DMS 273 (cell line): ENCODE data around the gene PAEP.
"Not testable (repeated sequence)": the region's sequence is repeated elsewhere in the genome, so short reads cannot be mapped to it uniquely, and the experiment has no call there.

Experiments
- DNase-seq: peaks from one replicate; lab custom pipeline; 2025; ENCODE audit not compliant: unreplicated experiment; lab: John Stamatoyannopoulos, UW

The PAEP gene

DNA sequence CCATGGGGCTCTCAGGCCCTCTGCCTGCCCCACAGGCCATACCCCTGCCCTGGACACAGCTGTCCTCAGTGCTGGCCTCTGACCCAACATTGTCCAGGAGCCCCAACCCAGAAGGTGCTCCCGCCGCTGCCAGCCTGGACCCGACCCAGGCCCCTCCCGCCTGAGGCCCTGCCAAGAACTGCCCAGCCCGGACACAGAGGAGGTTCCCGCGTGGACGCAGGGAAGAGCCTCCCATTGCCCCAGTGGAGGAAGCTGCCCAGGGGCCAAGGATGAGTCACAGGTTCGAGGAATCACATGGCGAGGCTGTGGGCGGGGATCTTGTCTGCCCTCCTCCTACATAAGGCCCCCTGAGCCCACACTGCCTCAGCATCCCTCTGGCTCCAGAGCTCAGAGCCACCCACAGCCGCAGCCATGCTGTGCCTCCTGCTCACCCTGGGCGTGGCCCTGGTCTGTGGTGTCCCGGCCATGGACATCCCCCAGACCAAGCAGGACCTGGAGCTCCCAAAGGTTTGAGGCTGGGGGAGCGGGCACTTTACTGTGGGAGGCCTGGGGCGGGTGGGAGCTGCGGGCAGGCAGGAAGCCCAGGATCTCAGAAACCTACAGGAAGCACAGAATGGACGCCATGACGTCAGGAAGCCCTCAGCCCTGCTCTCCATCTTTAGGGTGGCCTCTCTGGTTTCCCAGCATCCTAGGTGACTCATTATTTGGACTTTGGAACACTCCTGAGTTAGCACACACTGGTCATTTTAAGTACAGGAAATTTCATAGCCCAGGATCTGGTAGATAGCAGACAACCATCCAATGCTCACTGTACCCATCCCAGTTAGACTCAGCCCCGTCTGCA is at the start of gene PAEP:
TSS of gene PAEP (plus strand) at position 366 of the 844 bp plus-strand sequence.
- DNase-seq, result no peak

DNA sequence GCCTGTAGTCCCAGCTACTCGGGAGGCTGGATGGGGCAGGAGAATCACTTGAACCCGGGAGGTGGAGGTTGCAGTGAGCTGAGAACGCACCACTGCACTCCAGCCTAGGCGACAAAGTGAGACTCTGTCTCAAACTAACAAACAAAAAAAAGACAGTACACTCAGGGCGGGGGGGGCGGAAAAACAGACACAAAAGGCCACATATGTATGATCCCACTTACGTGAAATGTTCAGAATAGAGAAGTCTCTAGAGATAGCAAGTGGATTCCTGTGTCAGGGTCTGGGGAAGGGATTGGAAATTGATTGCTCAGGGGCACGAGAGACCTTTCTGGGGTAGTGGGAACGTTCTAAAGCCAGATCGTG is 49.3 kb upstream of the PAEP start:
- DNase-seq, result no peak

DNA sequence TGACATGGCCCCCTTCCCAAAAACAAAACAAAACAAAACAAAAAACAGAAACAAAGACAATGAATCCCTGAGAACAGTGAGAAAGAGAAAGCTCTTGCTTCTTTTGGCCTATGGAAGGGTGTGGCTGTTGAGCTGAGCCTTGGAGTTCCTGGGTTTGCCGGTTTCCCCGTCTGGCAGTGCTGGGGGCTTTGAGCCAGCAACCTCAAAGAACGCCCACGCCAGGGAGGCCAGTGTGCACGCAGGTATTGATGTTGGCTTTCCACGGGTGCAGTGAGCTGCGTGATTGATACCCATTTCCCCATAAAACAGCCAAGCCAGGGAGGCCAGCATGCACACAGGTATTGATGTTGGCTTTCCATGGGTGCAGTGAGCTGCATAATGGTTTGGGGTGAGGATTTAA is 48.7 kb upstream of the PAEP start:
- no peak for DNase-seq

DNA sequence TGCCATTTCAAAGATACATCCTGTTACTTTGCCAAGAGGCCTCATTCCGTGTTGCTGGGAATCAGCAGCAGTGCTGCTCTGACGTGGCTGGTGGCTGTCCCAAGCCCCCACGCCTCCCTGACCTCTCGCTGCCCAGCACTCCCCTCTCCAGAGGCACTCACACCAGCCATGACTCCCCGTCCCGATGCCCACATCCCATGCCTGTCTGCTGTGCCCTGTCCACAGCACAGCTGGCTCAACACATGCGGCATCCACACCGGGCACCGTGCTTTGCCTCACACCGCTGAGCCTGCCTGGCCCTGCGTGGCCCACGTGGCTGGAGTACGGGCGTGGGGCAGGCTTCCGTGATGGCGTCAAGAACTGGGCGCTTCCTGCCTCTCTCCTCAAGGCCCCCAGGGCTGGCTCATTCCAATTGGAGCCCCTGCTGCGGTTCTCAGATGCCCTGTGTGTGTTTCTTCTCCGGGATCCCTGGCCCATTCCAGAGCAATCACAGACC is 48.2 kb upstream of the PAEP start:
- no peak for DNase-seq

DNA sequence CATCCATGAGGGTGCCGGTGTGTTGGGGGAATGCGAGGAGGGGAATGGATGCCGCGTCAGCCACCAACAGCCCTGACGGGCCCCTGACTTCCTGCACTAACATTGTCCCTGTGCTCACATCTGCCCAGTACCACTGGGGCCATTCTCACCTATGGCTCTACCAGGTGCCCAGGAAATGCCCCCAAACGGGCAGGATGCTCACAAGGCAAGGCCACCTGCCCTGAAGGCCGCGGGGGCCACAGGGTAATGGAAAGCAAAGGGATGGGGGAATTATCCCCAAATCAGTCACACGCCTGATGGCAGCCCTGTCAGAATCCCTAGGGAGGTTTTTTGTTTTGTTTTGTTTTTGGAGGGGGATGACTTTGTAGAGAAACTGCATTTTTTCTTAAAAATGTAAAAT is 47.6 kb upstream of the PAEP start:
- not testable (repeated sequence) for DNase-seq

DNA sequence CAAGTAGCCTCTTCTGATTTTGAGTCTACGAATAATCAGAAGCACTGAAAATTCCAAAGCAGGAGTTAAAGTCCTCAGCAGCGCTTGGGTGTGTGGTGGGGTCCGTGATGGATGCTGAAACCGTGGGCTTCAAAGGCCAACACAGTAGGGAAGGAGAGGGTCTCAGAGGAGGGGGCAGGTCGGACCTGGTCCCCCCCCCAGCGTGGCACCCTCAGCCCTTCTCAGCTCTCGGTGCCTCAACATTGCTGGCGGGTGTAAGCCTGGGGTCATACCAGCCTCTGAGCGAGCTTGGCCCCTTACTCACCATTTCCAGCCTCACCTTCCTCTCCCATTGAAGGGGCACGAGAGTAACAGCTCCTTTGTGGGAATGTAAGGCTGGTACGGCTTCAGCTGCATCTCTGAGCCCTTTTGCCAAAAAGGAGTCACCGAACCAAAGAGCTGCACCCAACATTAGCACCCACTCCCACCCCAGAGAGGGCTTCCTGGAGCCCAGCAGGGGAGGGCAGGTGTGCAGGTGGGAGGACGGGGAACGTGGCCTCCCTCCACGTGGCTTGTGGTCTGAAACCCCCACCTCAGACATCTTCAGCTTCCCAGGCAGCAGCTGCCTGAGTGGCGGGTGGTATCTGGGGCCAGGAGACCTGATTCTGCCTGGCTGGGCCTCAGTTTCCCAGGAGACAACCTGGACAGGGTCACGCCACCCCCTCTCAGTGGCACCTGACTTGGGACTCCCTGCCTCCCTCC is 47.0 kb upstream of the PAEP start:
- DNase-seq, result no peak

DNA sequence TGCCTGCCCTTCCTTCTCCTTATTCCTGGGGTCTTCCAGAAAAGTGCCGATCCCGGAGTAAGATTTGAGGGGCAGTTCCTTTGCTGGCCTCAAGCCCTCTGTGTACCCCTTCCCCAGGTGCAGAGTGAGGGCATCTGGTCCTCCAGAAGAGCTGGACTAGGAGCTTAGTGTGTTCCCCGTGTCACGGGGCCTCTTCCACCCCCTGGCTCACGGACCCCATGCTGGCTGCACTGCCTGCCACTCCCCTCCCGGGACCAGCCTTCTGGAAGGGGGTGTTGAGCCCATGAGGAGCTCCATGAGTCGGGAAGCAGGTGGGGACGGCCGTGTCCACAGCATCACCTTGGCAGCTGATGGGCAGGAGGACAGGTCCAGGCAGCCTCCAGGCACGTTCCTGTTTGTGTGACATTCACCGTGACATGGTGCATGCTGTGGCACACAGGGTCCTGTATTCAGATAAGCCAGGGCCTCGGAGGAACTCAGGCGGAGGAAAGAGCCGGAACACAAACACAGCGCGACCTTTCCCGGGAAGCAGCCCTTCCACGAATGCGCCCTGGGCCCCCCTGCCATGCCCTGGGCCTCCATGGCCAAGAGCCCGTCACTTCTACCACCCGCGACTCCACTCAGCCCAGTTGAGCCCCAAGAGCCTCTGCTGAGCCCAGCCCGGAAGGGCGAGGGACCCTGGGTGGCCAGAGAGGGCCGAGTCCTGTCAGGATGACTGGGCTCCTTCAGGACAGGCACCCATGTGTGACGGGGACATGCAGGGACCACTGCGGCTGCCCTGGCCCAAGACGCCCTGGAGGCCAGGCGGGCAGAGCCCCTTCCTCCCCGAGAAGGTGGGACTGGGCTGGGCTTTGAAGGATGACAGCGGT is 46.2 kb upstream of the PAEP start:
- no peak for DNase-seq

DNA sequence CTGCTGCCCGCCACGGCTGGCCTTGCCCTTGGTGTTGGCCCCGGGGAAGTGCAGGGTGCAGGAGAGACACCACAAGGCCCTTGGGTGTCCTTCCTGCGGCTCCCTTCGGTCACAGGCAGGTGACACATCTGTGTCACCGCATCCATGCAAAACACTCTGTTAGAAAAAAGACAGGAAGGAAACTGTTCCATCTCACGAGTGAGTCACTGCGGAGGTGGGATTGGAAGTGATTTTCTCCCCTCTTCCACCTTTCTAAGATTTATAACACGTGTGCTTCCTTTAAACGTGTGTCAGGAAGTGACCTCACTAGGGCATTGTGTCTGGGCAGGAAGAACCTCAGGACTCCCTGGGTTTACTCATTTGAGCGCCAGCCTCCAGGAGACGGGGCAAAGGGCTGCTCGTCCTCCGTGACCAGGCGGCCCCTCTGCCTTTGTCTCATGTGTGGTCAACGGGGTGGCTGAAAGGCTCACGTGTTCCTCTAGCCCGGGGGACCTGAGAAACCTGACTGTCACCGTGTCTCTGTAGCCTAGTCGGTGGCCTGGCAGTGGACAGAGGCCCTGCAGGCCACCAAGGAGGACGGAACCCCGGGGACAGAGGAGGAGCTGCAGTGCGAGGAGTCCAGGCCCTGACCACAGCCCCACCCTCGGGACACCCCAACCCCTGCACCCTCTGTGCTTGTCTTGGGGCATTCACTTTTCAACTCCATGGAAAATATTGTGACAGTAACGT is 45.3 kb upstream of the PAEP start:
- no peak for DNase-seq

DNA sequence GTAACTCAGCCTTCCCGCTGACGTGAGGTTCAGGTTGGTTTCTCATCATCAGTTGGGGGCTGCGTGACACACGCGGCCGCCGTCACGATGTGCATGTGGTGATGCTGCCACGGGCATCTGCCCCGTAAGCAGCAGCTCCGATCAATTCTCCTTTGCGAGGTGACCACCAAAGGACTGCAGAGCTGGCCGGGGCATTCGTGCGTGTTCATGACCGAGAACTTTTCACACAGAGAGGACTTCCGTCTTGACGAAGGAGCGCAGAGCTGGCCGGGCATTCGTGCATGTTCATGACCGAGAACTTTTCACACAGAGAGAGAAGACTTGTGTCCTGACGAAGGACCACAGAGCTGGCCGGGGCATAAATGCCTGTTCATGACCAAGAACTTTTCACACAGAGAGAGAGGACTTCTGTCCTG is 44.1 kb upstream of the PAEP start:
- DNase-seq, result no peak

DNA sequence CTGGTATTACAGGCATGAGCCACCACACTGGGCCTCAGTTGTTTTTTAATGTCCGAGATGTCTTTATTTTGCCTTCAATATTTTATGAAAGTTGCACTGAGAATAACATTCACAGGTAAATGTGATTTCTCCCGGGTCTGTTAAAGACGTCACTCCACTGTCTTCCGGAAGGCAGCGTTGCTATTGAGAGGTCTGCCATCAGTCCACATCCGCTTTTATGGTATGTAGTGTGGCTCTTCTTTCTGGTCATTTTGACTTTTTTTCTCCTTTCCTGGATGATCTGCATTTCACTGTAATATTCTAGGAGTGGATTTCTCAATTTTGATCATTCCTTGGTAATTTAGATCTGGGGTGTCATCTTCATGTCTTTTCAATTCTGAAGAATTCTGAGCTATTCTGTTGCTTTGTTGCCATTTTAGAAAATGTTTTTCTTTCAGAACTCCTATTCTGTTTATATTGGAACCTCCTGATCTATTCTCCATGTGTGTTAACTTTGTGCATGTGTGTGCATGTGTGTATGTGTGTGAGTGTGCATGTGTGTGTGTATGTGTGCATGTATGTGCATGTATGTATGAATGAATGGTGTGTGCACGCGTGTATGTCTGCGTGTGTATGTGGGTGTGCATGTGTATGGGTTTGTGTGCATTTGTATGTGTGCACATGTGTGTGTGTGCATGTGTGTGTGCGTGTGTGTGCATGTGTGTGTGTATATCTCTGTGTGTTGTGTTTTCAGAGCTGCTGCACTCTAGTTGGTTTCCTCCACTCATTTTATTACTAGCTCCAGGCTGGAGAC is 42.2 kb upstream of the PAEP start:
- no peak for DNase-seq

DNA sequence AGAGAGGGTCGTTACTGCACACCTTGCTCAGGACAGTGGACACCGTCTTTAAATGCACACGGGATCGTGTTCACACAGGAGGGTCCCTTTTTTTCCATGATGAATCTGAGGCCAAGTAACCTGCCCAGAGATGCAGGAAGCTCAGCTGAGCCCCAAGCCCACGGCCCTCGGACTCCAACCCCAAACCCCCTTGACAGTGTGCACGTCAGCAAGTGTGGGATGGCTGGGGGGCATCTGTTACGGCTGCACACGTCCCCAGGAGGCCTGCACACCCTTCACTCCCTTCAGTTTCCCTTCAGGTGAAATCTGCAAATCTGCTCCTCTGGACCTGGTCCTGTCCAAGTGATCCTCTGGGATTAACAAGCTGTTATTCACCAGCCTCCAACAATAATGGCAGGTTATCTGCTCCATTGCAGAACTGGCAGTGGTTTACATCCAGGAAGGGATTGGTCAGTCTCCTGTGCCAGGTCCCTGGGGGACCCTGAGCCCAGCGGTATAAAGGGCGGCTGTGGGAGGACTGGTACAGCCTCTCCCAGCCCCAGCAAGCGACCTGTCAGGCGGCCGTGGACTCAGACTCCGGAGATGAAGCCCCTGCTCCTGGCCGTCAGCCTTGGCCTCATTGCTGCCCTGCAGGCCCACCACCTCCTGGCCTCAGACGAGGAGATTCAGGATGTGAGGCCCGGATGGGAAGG is 40.5 kb upstream of the PAEP start, which contains the start of gene LCN1:
TSS of gene LCN1 (plus strand) at position 525 of the 692 bp plus-strand sequence. CDS start at position 583, 58 bp downstream.
- DNase-seq, result no peak

DNA sequence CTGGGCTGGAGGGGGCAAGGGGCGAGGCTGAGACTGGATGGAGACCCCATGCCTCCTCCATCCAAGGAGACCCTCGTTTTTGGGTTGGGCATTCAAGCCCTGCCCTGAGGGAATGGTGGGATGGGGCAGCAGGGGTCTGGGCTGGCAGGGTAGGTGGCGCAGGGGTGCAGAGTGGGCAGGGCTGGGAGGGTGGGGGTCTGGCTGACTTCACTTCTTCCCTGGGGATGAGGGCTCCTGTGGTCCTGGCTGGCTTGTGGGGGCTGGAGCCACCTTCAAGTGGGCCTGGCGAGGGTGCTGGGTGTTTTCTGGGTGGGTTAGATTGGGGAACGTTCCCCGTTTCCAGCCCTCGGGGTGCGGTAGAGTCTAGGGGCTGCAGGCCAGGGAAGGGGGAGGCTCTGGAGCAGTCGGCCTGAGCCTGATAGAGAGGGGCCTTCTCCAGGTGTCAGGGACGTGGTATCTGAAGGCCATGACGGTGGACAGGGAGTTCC is 39.9 kb upstream of the PAEP start:
- DNase-seq, result no peak

DNA sequence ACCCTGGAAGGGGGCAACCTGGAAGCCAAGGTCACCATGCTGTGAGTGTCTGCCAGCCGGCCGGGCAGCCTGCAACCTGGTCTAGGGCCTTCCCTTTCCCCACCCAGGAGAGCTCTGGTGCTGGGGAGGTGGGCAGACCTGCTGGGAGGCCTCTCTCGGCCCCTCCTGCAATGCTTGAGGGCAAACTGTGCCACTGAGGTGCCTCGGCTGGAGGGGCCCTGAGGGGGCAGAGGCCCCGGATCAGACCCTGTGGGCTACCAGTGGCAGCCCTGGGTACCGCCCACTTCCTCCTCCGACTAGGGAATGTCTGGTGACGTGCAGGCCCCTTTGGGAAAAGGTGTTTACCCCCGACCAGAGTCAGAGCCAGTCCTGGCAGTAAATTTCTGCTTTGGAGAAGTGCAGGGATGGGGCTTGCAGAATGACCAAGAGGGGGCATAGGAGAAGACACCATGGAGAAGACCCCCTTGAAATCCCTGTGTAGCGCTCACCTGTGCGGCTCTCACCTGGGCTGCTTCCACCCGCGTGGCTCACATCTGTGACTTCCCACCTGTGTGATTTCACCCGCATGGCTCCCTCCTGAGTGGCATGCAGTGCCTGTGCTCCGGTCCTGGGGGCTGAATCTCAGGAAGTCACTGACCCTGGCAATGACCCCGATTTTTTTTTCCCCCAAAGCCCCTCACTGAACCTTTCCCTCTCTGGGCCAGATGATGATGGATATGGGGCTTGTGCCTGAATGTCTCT is 39.2 kb upstream of the PAEP start:
- no peak for DNase-seq

DNA sequence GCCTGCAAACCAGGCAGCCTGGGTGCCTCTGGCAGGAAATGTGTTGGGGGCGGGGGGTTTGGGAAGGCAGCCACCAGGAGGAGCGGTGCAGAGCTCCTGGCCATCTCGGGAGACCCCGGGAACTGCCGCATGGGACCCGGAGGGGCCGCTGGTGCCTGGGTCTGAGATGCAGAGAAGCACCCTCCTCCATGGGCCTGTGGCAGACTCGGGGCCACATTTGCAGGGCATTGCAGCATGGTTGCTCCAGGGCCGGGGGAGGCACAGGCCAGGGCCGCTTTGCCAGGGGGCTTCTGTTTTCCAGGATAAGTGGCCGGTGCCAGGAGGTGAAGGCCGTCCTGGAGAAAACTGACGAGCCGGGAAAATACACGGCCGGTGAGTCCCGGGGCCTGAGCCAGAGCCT is 38.6 kb upstream of the PAEP start:
- DNase-seq, result no peak

DNA sequence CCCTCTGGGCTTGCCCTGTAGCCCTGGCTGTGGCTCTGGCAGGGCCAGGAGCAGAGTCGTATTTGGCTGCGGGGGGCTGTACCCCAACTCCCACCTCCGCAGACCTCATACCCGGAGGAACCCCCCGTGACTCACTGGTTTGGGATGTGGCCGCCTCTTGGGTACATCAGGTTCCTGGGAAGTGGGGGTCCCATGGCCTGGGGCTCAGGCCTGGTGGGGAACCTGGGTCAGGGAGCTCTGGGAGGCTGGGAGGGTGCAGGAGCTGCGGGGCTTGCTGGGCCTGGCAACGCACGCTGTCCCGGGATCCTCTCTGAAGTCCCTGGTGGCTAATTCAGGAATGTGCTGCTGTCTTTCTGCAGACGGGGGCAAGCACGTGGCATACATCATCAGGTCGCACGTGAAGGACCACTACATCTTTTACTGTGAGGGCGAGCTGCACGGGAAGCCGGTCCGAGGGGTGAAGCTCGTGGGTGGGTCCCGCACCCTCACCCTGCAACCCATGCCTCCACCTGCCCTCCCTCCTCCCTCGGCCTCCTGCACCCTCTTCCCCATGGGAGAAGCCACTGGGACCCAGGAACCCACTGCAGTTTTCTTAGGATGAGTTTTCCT is 37.9 kb upstream of the PAEP start:
- no peak for DNase-seq

DNA sequence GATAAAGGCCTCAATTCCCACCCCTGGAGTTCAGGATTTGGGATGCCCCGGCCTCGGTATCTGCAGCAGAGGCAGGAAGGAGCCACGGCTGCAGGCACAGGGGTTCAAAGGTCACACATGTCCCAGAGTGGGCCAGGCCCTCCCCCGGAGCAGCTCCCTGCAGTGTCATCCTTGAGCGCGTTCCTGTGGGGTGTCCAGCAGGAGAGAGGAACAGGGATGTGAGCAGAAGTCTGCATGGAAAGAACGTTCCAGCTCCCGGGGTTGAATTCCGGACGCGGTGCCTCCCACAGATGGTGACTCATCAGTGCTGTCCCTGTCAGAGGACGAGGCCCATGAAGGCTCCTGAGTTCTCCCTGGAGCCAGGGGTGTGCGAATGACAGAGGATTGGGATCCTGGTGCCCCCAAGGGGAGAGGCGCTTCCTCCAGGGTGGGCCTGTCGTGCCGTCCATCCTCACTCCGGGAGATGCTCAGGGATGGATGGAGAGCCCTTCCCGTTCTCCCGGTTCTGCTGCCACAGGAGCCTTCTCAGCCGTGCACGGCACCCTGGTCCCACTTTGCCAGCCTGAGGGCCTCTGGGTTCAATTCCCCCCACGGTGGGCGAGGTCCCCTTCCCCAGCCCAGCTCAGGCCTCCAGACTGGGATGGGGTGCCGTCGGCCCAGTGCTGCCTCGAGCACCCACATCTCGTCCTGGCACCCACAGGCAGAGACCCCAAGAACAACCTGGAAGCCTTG is 37.3 kb upstream of the PAEP start:
- no peak for DNase-seq
